Adrenal gland (tissue), 5 donors: Measurements from ENCODE around the gene EBP.

Experiments
- CTCF ChIP-seq, 6 experiments: fragments of 450-650 bp in 4 of 6; fragments of 200-600 bp in 2 of 6; sonication (generic) in 1 of 6; IDR thresholded peaks; 1 replicate in 5 of 6; 2 replicates in 1 of 6; pipeline versions ENCODE4 v1.5.1 to v1.8.0; 2016 to 2021; ENCODE audit warnings: antibody characterized with exemption in 6 of 6, mild to moderate bottlenecking in 2 of 6, moderate library complexity in 1 of 6
- POLR2A ChIP-seq, 2 donors: fragments of 450-650 bp; IDR thresholded peaks; one replicate each; pipeline ENCODE4 v1.6.1; 2017; ENCODE audit warnings: antibody characterized with exemption in 2 of 2, mild to moderate bottlenecking in 2 of 2, moderate library complexity in 1 of 2
- donor health status: DM: no; HTN: no; CAD: no.

GRCh38 chrX:48515842-48516241 lies 5.8 kb upstream of the EBP start:
- TF ChIP-seq POLR2A (IDR thresholded peaks at IDR 0.05) (no peak), CTCF (IDR thresholded peaks at IDR 0.05) (no peak)
